B cell (primary cell): ENCODE results near the gene SNAPC3. TPM values are rescaled to one million over a fixed set of nuclear protein-coding genes. Genes with fewer than 3 reads are reported as not detected.

ENCODE experiments used
- ATAC-seq: fragments of 200-7000 bp; cut with Tn5 transposase; one replicate; pipeline ENCODE4 v1.10.0; 2021; ENCODE audit warnings: low read depth, mild to moderate bottlenecking, moderate number of reproducible peaks, moderate library complexity
- CTCF ChIA-PET: fragments of 350-600 bp; sonication (Branson Sonifier 250); formaldehyde crosslinking; loops from one replicate; lab custom pipeline; 2021; ENCODE audit warnings: antibody characterized with exemption, inconsistent platforms; lab: Charles Lee
- POLR2A ChIA-PET: fragments of 350-600 bp; sonication (Branson Sonifier 250); formaldehyde crosslinking; loops from one replicate; lab custom pipeline; 2021; ENCODE audit warnings: antibody characterized with exemption; lab: Charles Lee
- DNase-seq: peaks from one replicate; pipeline ENCODE4 v3.0.0; 2013
- H2AFZ ChIP-seq: 2 replicates; pipeline ENCODE4 v1.6.1; 2012; ENCODE audit warnings: mild to moderate bottlenecking, low read depth, low read length; ENCODE audit not compliant: insufficient read depth, poor library complexity, severe bottlenecking
- H3K27ac ChIP-seq, 2 donors: 1 replicate in 1 of 2; 2 replicates in 1 of 2; pipeline ENCODE4 v1.5.1; 2012 to 2013; ENCODE audit warnings: low read length in 2 of 2, mild to moderate bottlenecking in 2 of 2, moderate library complexity in 1 of 2
- H3K27me3 ChIP-seq, 4 experiments: fragments of 200-600 bp in 1 of 4; sonication (generic) in 1 of 4; replicated peaks in 1 of 4; 1 replicate in 2 of 4; 2 replicates in 2 of 4; pipeline versions ENCODE4 v1.6.1 to v1.7.0; 2013 to 2016; ENCODE audit warnings: low read length in 3 of 4, mild to moderate bottlenecking in 2 of 4, mixed read lengths in 1 of 4, moderate library complexity in 1 of 4; ENCODE audit not compliant: insufficient read depth in 4 of 4, control insufficient read depth in 3 of 4; ENCODE audit errors: control extremely low read depth in 1 of 4
- H3K36me3 ChIP-seq, 2 experiments: replicated peaks in 1 of 2; 1 replicate in 1 of 2; 2 replicates in 1 of 2; pipeline versions ENCODE4 v1.6.1 to v1.7.1; 2013; ENCODE audit warnings: low read length in 1 of 2; ENCODE audit not compliant: insufficient read depth in 2 of 2, control insufficient read depth in 1 of 2; ENCODE audit errors: control extremely low read depth in 1 of 2, extremely low read depth in 1 of 2
- H3K4me1 ChIP-seq, 2 donors: fragments of 200-600 bp in 1 of 2; sonication (generic) in 1 of 2; 1 replicate in 1 of 2; 2 replicates in 1 of 2; pipeline versions ENCODE4 v1.5.1 to v1.6.1; 2013 to 2017; ENCODE audit warnings: low read length in 2 of 2; ENCODE audit not compliant: control insufficient read depth in 2 of 2, insufficient read depth in 2 of 2
- H3K4me2 ChIP-seq: replicated peaks from 2 replicates; pipeline ENCODE3; 2012; ENCODE audit warnings: mild to moderate bottlenecking, low read depth, low read length; ENCODE audit not compliant: poor library complexity, severe bottlenecking
- H3K4me3 ChIP-seq, 5 experiments: fragments of 200-600 bp in 1 of 5; sonication (generic) in 1 of 5; 1 replicate in 3 of 5; 2 replicates in 2 of 5; pipeline versions ENCODE4 v1.5.1 to v1.7.0; 2011 to 2016; ENCODE audit warnings: low read length in 4 of 5, mild to moderate bottlenecking in 4 of 5, low read depth in 2 of 5, control low read depth in 1 of 5, moderate library complexity in 1 of 5; ENCODE audit not compliant: insufficient read depth in 1 of 5; ENCODE audit errors: control extremely low read depth in 1 of 5, extremely low read depth in 1 of 5
- H3K79me2 ChIP-seq: fragments of 200-600 bp; sonication (generic); one replicate; pipeline ENCODE4 v1.6.0; 2016; ENCODE audit warnings: low read length; ENCODE audit not compliant: control insufficient read depth, insufficient read depth
- H3K9ac ChIP-seq: fragments of 200-600 bp; sonication (generic); 2 replicates; pipeline ENCODE4 v1.6.1; 2017; ENCODE audit warnings: mild to moderate bottlenecking, low read length, moderate library complexity
- H3K9me3 ChIP-seq, 3 donors: one replicate each; pipeline versions ENCODE4 v1.6.1 to v1.7.1; 2013; ENCODE audit warnings: low read length in 2 of 3; ENCODE audit not compliant: control insufficient read depth in 2 of 3, insufficient read depth in 1 of 3; ENCODE audit errors: control extremely low read depth in 1 of 3
- H4K20me1 ChIP-seq: 2 replicates; pipeline ENCODE4 v1.6.0; 2012; ENCODE audit warnings: mild to moderate bottlenecking, low read length; ENCODE audit not compliant: insufficient read depth, control insufficient read depth, poor library complexity, severe bottlenecking
- H3K27ac Mint-ChIP-seq: one replicate; pipeline ENCODE4 v1.8.0; 2021; ENCODE audit warnings: mixed read lengths
- H3K27me3 Mint-ChIP-seq: one replicate; pipeline ENCODE4 v1.8.0; 2021; ENCODE audit warnings: mixed read lengths
- H3K4me1 Mint-ChIP-seq: one replicate; pipeline ENCODE4 v1.8.0; 2021; ENCODE audit warnings: mixed read lengths
- H3K4me3 Mint-ChIP-seq: one replicate; pipeline ENCODE4 v1.8.0; 2021; ENCODE audit warnings: mixed read lengths
- H3K9me3 Mint-ChIP-seq: one replicate; pipeline ENCODE4 v1.8.0; 2022; ENCODE audit warnings: mixed read lengths; ENCODE audit not compliant: insufficient read depth
- EZH2 ChIP-seq: IDR thresholded peaks from 2 replicates; pipeline ENCODE4 v1.6.1; 2012; ENCODE audit warnings: borderline replicate concordance, low read depth, mild to moderate bottlenecking, moderate library complexity, low read length; ENCODE audit not compliant: insufficient read depth, poor library complexity, severe bottlenecking
- WGBS: methylation state at CpG from one replicate; pipeline ENCODE4 v1.1.5; 2013; ENCODE audit warnings: missing lambda C conversion rate; ENCODE audit not compliant: insufficient coverage; 5-methylcytosine and 5-hydroxymethylcytosine counted together
- intact Hi-C: fragments of 100-400 bp; cut with micrococcal nuclease; formaldehyde crosslinking; loops from one replicate; pipeline ENCODE4 v1.10.0; 2022
- polyA plus RNA-seq: library from polyadenylated mRNA; depleted of rRNA; stranded (reverse); fragments of >200 nt; gene quantifications from 2 replicates; pipeline ENCODE4 v1.2.3, GENCODE V29; 2012
- total RNA-seq, 2 donors: library from RNA; stranded (reverse); fragments of 120-200 nt in 1 of 2; gene quantifications; 1 replicate in 1 of 2; 2 replicates in 1 of 2; pipeline versions ENCODE4 v1.2.3 to v1.2.4, GENCODE V29; 2013 to 2022
- TF ChIP-seq, protein P1 (sequence below): fragments of 200-600 bp; IDR thresholded peaks from one replicate; pipeline ENCODE4 v1.8.0; 2022; ENCODE audit warnings: antibody characterized with exemption, mild to moderate bottlenecking

The SNAPC3 gene
- total and polyA plus RNA-seq, 2 donors (not counting 1 experiment from before 2014, with no cell fraction given), result 16.6 to 48.3 TPM

DNA sequence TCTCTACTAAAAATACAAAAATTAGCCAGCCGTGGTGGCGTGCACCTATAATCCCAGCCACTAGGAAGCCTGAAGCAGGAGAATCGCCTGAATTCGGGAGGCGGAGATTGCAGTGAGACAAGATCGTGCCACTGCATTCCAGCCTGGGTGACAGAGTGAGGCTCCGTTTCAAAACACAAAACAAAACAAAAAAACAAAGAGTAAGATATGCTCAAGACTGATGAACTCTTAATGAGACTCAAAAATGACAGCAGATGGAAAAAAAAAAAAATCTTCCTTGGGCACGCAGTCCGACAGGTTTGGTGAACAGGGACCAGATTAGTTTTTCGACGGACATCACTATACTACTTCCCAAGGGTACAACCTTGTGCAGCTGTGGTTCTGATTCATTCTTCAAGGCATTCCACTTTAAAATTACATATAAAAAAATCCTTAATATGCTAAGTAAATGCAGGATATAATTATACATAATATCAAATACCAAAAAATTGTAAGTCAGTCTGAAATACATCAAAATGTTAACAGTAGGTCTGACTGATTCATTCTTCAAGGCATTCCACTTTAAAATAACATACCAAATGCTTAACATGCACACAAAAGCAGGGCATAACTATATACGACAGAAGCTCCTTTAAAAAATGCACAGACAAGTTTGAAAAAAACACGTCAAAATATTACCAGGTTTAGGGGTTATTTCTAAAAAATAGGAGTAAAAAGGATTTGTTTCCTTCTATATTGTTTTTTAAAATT lies 75.7 kb downstream of the SNAPC3 start:
- Histone ChIP-seq H3K27me3 (no peaks in the 10 kb centered on the region), H3K4me2 (no peak overlapping the region), H3K79me2 (peaks cover 70% of the 10 kb centered on the region), H3K9me3 (peaks cover 0 to 1% (median 0%) of the 10 kb centered on the region in 3 donors), H3K4me1 (no peaks in the 10 kb centered on the region), H3K27ac (no peak overlapping the region), H4K20me1 (peaks cover 50% of the 10 kb centered on the region), H2AFZ (no peak overlapping the region), H3K36me3 (peaks cover 5 to 31% of the 10 kb centered on the region in 2 experiments), H3K4me3 (no peak overlapping the region), H3K9ac (no peak overlapping the region)
- 100% methylated on average over 6 of the region's 13 CpGs for WGBS
- H3K27ac Mint-ChIP-seq, result no peak overlapping the region
- CTCF ChIA-PET, result interaction anchor here (1.0 to 1.7 kb wide), 3 partner anchors 14 to 108 kb away, joined by 3 read pairs; no protein-coding TSS in a partner anchor
- TF ChIP-seq, protein P1, sequence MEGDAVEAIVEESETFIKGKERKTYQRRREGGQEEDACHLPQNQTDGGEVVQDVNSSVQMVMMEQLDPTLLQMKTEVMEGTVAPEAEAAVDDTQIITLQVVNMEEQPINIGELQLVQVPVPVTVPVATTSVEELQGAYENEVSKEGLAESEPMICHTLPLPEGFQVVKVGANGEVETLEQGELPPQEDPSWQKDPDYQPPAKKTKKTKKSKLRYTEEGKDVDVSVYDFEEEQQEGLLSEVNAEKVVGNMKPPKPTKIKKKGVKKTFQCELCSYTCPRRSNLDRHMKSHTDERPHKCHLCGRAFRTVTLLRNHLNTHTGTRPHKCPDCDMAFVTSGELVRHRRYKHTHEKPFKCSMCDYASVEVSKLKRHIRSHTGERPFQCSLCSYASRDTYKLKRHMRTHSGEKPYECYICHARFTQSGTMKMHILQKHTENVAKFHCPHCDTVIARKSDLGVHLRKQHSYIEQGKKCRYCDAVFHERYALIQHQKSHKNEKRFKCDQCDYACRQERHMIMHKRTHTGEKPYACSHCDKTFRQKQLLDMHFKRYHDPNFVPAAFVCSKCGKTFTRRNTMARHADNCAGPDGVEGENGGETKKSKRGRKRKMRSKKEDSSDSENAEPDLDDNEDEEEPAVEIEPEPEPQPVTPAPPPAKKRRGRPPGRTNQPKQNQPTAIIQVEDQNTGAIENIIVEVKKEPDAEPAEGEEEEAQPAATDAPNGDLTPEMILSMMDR, result no peak
- no peak for TF ChIP-seq EZH2
- H3K27me3 Mint-ChIP-seq, result no peaks in the 10 kb centered on the region
- H3K4me1 Mint-ChIP-seq, result peaks cover 30% of the 10 kb centered on the region
- H3K4me3 Mint-ChIP-seq, result no peak overlapping the region
- ATAC-seq (no peak), DNase-seq (no peak)
- no peaks in the 10 kb centered on the region for H3K9me3 Mint-ChIP-seq
- POLR2A ChIA-PET, result interaction anchor here (0.6 kb wide), 1 partner anchor 237 kb away, joined by 3 read pairs; no protein-coding TSS in a partner anchor
- intact Hi-C loops, result loop anchor here (5.0 kb wide), 1 partner anchor 36 kb away; no protein-coding TSS in a partner anchor

DNA sequence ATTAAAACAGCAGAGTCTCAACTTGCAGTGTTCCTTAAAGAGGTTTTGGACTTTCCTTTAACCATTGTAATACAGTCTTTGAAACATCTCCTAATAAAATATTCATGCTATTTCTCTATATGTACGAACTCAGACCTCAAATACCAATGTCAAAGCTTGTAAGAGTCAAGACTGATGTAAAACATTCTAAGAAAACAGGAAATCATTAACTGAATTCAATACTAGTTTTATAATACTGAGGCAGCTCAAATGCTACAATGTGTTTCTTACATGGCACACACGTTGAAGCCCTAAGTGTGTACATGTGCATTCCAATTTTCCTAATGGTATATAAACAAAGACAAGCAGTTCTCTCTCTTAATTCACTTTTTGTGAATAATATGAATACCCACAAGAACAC lies 76.5 kb downstream of the SNAPC3 start:
- no peaks in the 10 kb centered on the region for H3K27me3 ChIP-seq
- Mint-ChIP-seq H3K9me3 (no peaks in the 10 kb centered on the region), H3K27me3 (no peaks in the 10 kb centered on the region), H3K27ac (no peak overlapping the region), H3K4me3 (no peak overlapping the region), H3K4me1 (peaks cover 31% of the 10 kb centered on the region)
- ATAC-seq (no peak), DNase-seq (no peak)
- intact Hi-C loops, result loop anchor here (5.0 kb wide), 1 partner anchor 37 kb away; no protein-coding TSS in a partner anchor
- TF ChIP-seq, protein P1, result no peak
- no peak for TF ChIP-seq EZH2
- POLR2A ChIA-PET, result interaction anchor here (0.6 kb wide), 1 partner anchor 238 kb away, joined by 3 read pairs; no protein-coding TSS in a partner anchor
- H3K4me2 ChIP-seq, result no peak overlapping the region
- no peak overlapping the region for H2AFZ ChIP-seq
- H3K4me1 ChIP-seq, result no peaks in the 10 kb centered on the region
- WGBS, result no CpG with 5 or more reads among the region's 2 CpGs
- peaks cover 5 to 34% of the 10 kb centered on the region in 2 experiments for H3K36me3 ChIP-seq
- no peak overlapping the region for H3K27ac ChIP-seq
- H4K20me1 ChIP-seq, result peaks cover 50% of the 10 kb centered on the region
- CTCF ChIA-PET, result interaction anchor here (1.0 to 1.7 kb wide), 2 partner anchors 13 to 107 kb away, joined by 3 read pairs; no protein-coding TSS in a partner anchor
- H3K9ac ChIP-seq, result no peak overlapping the region
- H3K79me2 ChIP-seq, result peaks cover 71% of the 10 kb centered on the region
- H3K9me3 ChIP-seq, result no peaks in the 10 kb centered on the region
- H3K4me3 ChIP-seq, result no peak overlapping the region
